Vagina (tissue), 2 donors: Measurements from ENCODE around the gene RUNX2. TPM values are rescaled to one million over a fixed set of nuclear protein-coding genes. Genes with fewer than 3 reads are reported as not detected.

Experiments
- DNase-seq, 2 donors: peaks; one replicate each; pipeline ENCODE4 v3.0.0-alpha.2; 2017; ENCODE audit errors: extremely low spot score in 2 of 2
- H3K27ac ChIP-seq: fragments of 200-600 bp; sonication (generic); one replicate; pipeline ENCODE4 v1.5.1; 2019
- H3K27me3 ChIP-seq: fragments of 200-600 bp; sonication (generic); one replicate; pipeline ENCODE4 v1.5.1; 2019
- H3K36me3 ChIP-seq, 2 donors: fragments of 200-600 bp; sonication (generic); one replicate each; pipeline ENCODE4 v1.5.1; 2017 to 2019
- H3K4me1 ChIP-seq: fragments of 200-600 bp; sonication (generic); one replicate; pipeline ENCODE4 v1.5.1; 2019
- H3K4me3 ChIP-seq, 2 donors: fragments of 200-600 bp; sonication (generic); 1 replicate in 1 of 2; 2 replicates in 1 of 2; pipeline ENCODE4 v1.5.1; 2016 to 2019
- H3K9me3 ChIP-seq: fragments of 200-600 bp; sonication (generic); one replicate; pipeline ENCODE4 v1.5.1; 2019
- CTCF ChIP-seq, 3 experiments: fragments of 450-650 bp in 2 of 3; fragments of 200-600 bp in 1 of 3; sonication (generic) in 1 of 3; IDR thresholded peaks; one replicate each; pipeline ENCODE4 v1.5.1; 2017 to 2019; ENCODE audit warnings: antibody characterized with exemption in 3 of 3, mild to moderate bottlenecking in 2 of 3, moderate library complexity in 2 of 3
- POLR2A ChIP-seq, 2 donors: fragments of 450-650 bp; IDR thresholded peaks; one replicate each; pipeline ENCODE4 v1.6.1; 2017; ENCODE audit warnings: antibody characterized with exemption in 2 of 2, mild to moderate bottlenecking in 2 of 2, moderate library complexity in 2 of 2
- POLR2AphosphoS5 ChIP-seq, 2 donors: sonication (generic); formaldehyde crosslinking; IDR thresholded peaks; one replicate each; pipeline ENCODE4 v1.9.0; 2017; ENCODE audit warnings: antibody characterized with exemption in 2 of 2, mild to moderate bottlenecking in 2 of 2, low read depth in 1 of 2; ENCODE audit not compliant: insufficient read depth in 1 of 2
- intact Hi-C: fragments of 100-400 bp; cut with DNase I; formaldehyde crosslinking; loops from one replicate; pipeline ENCODE4 v1.15.1; 2023
- total RNA-seq: library from RNA; depleted of rRNA; stranded (reverse); fragments of >200 nt; gene quantifications from one replicate; pipeline ENCODE4 v1.2.3, GENCODE V29; 2016

The RUNX2 gene
- total RNA-seq, 1 donor from 2014 or later: 13.0 TPM

- no peak overlapping the region for H3K4me3 ChIP-seq
- no peaks in the 10 kb centered on the region for H3K27me3 ChIP-seq
- no peak overlapping the region for H3K27ac ChIP-seq
- H3K9me3 ChIP-seq: no peaks in the 10 kb centered on the region
- no peaks in the 10 kb centered on the region for H3K4me1 ChIP-seq
- intact Hi-C loops: no loop called here
- TF ChIP-seq POLR2A (IDR thresholded peaks at IDR 0.05) (no peak), POLR2AphosphoS5 (IDR thresholded peaks at IDR 0.05; ENCODE audit: insufficient read depth in 1 of 2, low read depth in 1 of 2) (no peak), CTCF (IDR thresholded peaks at IDR 0.05) (no peak)
- H3K36me3 ChIP-seq: no peaks in the 10 kb centered on the region
- DNase-seq: no peak
Measured at GRCh38 chr6:45297320-45297719, 30.8 kb upstream of the RUNX2 start.

GRCh38 chr6:45299096-45299581 lies 29.0 kb upstream of the RUNX2 start:
- Histone ChIP-seq H3K27me3 (no peaks in the 10 kb centered on the region), H3K9me3 (no peaks in the 10 kb centered on the region), H3K4me1 (no peaks in the 10 kb centered on the region), H3K36me3 (no peaks in the 10 kb centered on the region), H3K27ac (no peak overlapping the region), H3K4me3 (no peak overlapping the region)
- intact Hi-C loops: no loop called here
- no peak for TF ChIP-seq POLR2AphosphoS5 (IDR thresholded peaks at IDR 0.05; ENCODE audit: insufficient read depth in 1 of 2, low read depth in 1 of 2)
- TF ChIP-seq CTCF (IDR thresholded peaks at IDR 0.05): no peak
- no peak for TF ChIP-seq POLR2A (IDR thresholded peaks at IDR 0.05)
- no peak for DNase-seq

GRCh38 chr6:45300736-45301135 lies 27.4 kb upstream of the RUNX2 start:
- Histone ChIP-seq H3K36me3 (no peaks in the 10 kb centered on the region), H3K4me1 (no peaks in the 10 kb centered on the region), H3K27ac (no peak overlapping the region), H3K9me3 (no peaks in the 10 kb centered on the region), H3K4me3 (no peak overlapping the region), H3K27me3 (no peaks in the 10 kb centered on the region)
- intact Hi-C loops: no loop called here
- no peak for DNase-seq
- TF ChIP-seq CTCF (IDR thresholded peaks at IDR 0.05): no peak
- no peak for TF ChIP-seq POLR2A (IDR thresholded peaks at IDR 0.05)
- TF ChIP-seq POLR2AphosphoS5 (IDR thresholded peaks at IDR 0.05; ENCODE audit: insufficient read depth in 1 of 2, low read depth in 1 of 2): no peak

- H3K9me3 ChIP-seq: no peaks in the 10 kb centered on the region
- H3K36me3 ChIP-seq: no peaks in the 10 kb centered on the region
- H3K4me1 ChIP-seq: no peaks in the 10 kb centered on the region
- H3K4me3 ChIP-seq: no peak overlapping the region
- TF ChIP-seq POLR2AphosphoS5 (IDR thresholded peaks at IDR 0.05; ENCODE audit: insufficient read depth in 1 of 2, low read depth in 1 of 2) (no peak), CTCF (IDR thresholded peaks at IDR 0.05) (no peak)
- no peaks in the 10 kb centered on the region for H3K27me3 ChIP-seq
- intact Hi-C loops: no loop called here
- H3K27ac ChIP-seq: no peak overlapping the region
- no peak for DNase-seq
Measured at GRCh38 chr6:45301348-45302142, 26.6 kb upstream of the RUNX2 start.

GRCh38 chr6:45302832-45303231 lies 25.3 kb upstream of the RUNX2 start:
- TF ChIP-seq POLR2AphosphoS5 (IDR thresholded peaks at IDR 0.05; ENCODE audit: insufficient read depth in 1 of 2, low read depth in 1 of 2) (no peak), CTCF (IDR thresholded peaks at IDR 0.05) (no peak), POLR2A (IDR thresholded peaks at IDR 0.05) (no peak)
- no peak overlapping the region for H3K4me3 ChIP-seq
- H3K27me3 ChIP-seq: no peaks in the 10 kb centered on the region
- no peaks in the 10 kb centered on the region for H3K9me3 ChIP-seq
- intact Hi-C loops: no loop called here
- no peak for DNase-seq
- no peaks in the 10 kb centered on the region for H3K4me1 ChIP-seq
- no peak overlapping the region for H3K27ac ChIP-seq
- H3K36me3 ChIP-seq: no peaks in the 10 kb centered on the region
